Sigmoid colon (tissue), 4 donors: ENCODE data around the gene GRK6.

Source experiments
- EP300 ChIP-seq, 4 donors: sonication (generic); formaldehyde crosslinking; IDR thresholded peaks; one replicate each; pipeline ENCODE4 v1.6.1; 2017; ENCODE audit warnings: antibody characterized with exemption in 4 of 4
- POLR2A ChIP-seq, 2 donors: fragments of 450-650 bp; IDR thresholded peaks; one replicate each; pipeline ENCODE4 v1.6.1; 2016; ENCODE audit warnings: antibody characterized with exemption in 2 of 2, mild to moderate bottlenecking in 2 of 2, moderate library complexity in 2 of 2
- POLR2AphosphoS5 ChIP-seq, 4 donors: sonication (generic); formaldehyde crosslinking; IDR thresholded peaks; one replicate each; pipeline ENCODE4 v1.6.1; 2017; ENCODE audit warnings: antibody characterized with exemption in 4 of 4
- TF ChIP-seq, protein P1 (sequence below), 4 experiments: fragments of 450-650 bp in 3 of 4; fragments of 200-600 bp in 1 of 4; IDR thresholded peaks; one replicate each; pipeline ENCODE4 v1.5.1; 2016 to 2019; ENCODE audit warnings: antibody characterized with exemption in 4 of 4, mild to moderate bottlenecking in 3 of 4, moderate library complexity in 2 of 4

DNA sequence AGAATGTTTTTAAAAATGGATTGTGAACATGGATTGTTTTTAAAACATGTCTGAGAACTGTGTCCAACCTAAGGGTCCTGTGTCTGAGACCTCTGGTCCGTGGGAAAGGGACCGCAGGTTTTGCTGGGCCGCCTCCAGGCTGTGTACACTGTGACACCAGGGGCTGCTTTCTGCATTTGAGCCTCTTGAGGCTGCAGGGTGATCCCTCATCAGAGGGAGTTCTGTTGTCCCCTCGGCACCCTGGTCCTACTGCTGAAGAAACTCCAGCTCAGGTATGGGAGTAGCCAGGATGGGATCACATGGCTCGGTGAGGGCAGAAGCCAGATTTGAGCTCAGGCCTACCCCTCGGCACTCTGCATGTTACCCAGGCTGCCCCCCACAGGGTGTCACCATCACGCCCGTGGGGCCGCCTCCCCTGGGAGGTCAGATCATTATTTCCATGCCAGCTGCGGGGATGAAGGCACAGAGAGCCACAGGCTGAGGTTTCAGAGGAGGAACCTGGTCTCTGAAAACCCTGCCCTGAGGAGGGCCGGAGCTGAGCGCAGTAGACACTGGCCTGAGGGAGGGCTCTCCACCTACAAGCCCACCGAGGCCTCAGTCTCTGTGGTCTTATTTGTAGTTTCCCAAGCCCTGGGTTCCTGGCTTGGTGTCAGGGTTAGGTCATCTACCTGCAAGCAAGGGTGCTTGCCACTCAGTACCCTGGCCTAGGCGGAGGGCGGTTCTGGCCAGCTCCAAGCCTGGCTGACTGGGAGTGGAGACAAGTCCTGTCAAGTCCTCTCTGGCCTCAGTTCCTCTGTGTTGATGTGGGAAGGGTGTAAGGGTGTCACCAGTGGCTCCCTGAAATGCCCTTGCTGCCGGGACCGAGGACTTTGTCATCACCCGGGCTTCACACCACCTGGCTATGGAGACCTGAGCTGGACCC is 22.9 kb downstream of the GRK6 start:
- TF ChIP-seq, protein P1, sequence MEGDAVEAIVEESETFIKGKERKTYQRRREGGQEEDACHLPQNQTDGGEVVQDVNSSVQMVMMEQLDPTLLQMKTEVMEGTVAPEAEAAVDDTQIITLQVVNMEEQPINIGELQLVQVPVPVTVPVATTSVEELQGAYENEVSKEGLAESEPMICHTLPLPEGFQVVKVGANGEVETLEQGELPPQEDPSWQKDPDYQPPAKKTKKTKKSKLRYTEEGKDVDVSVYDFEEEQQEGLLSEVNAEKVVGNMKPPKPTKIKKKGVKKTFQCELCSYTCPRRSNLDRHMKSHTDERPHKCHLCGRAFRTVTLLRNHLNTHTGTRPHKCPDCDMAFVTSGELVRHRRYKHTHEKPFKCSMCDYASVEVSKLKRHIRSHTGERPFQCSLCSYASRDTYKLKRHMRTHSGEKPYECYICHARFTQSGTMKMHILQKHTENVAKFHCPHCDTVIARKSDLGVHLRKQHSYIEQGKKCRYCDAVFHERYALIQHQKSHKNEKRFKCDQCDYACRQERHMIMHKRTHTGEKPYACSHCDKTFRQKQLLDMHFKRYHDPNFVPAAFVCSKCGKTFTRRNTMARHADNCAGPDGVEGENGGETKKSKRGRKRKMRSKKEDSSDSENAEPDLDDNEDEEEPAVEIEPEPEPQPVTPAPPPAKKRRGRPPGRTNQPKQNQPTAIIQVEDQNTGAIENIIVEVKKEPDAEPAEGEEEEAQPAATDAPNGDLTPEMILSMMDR (IDR thresholded peaks at IDR 0.05), result no peak
- no peak for TF ChIP-seq POLR2AphosphoS5 (IDR thresholded peaks at IDR 0.05)
- TF ChIP-seq POLR2A (IDR thresholded peaks at IDR 0.05), result no peak
- TF ChIP-seq EP300 (IDR thresholded peaks at IDR 0.05), result no peak
